A549 treated with dexamethasone at 1 μM for 4 hours (cell line): ENCODE results near the gene NPM3. TPM values are rescaled to one million over a fixed set of nuclear protein-coding genes. Genes with fewer than 3 reads are reported as not detected.

Experiments
- total RNA-seq: library from RNA; stranded (reverse); fragments of 200-300 nt; extraction: Qiagen RNA extraction; gene quantifications from 5 replicates; pipeline ENCODE4 v1.2.3, GENCODE V29; 2022

Gene NPM3, protein sequence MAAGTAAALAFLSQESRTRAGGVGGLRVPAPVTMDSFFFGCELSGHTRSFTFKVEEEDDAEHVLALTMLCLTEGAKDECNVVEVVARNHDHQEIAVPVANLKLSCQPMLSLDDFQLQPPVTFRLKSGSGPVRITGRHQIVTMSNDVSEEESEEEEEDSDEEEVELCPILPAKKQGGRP
- total RNA-seq = 98.7 to 118 TPM (median 105 TPM) in 5 replicates

GRCh38 chr10:101782811-101783735 lies at the start of gene NPM3:
NPM3 (minus strand) TSS chr10:101783446; CDS start chr10:101783390, 56 bp downstream.

DNA sequence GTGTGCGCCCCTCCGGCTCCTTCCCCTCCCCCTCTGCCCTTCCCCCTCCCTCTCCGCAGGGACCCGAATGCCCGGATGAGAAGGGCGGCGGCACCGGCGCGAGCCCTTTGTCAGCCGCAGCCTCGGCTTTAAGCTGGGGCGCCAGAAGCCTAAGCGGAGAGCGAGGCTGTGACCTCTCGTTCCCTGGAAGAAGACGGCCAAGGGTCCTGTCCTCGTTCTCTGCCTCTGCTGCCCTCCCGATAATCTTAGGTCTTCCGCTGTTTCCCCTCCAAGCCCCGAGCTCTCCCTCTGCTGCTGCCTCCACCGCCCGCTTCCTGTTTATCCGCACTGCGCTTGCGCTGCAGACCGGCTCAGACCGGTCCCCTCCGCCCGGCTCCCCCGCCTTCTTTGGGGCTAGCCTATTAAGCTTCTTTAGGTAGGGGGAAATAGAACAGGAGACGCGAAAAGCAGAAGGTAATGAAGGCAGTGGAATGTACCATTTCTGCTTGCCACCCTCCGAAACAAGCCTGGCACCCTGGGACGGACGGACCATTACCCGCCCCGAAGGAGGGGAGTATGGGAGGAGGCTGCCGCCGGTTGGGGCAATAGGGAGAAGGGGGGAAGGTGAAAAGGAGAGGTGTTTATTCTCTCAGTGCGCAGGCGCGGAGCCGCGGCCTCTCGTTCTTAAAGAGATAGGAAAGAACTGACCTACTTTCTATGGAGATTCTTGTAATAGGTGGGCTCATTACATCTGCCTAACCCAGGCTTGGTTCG lies 35.0 kb upstream of the NPM3 start, which contains the start of gene OGA:
Gene OGA, minus strand, starts transcription at position 326 of the 753 bp plus-strand sequence. CDS start 422 bp downstream, outside the sequence.

GRCh38 chr10:101775273-101776160 lies 7.7 kb downstream of the NPM3 start, which contains the start of gene FGF8:
FGF8 (minus strand) TSS chr10:101776114; CDS start chr10:101775900, 214 bp downstream.

Other genes with a start within 250 kb of the NPM3 start
- gene POLL, start 195.2 kb downstream of the NPM3 start, total RNA-seq = 12.8 to 16.8 TPM (median 13.7 TPM) in 5 replicates
- gene DPCD, start 195.1 kb downstream of the NPM3 start, total RNA-seq = 28.7 to 42.2 TPM (median 29.9 TPM) in 5 replicates
- 22.9 to 29.3 TPM (median 24.4 TPM) in 5 replicates for gene FBXW4, start 88.3 kb downstream of the NPM3 start, total RNA-seq
- gene FGF8, start 7.3 kb downstream of the NPM3 start, total RNA-seq = not detected in 5 replicates
- gene OGA, start 35.0 kb upstream of the NPM3 start, total RNA-seq = 67.0 to 82.8 TPM (median 71.7 TPM) in 5 replicates
- gene KCNIP2, start 60.4 kb upstream of the NPM3 start, total RNA-seq = 0.54 to 0.87 TPM (median 0.70 TPM) in 5 replicates